Embryonic facial prominence (tissue), 1 donor: ENCODE measurements around the gene FBXL19.

ENCODE experiments used
- DNase-seq: peaks from one replicate; pipeline ENCODE4 v3.0.0-alpha.2; 2016; ENCODE audit errors: extremely low spot score

The FBXL19 gene

DNA sequence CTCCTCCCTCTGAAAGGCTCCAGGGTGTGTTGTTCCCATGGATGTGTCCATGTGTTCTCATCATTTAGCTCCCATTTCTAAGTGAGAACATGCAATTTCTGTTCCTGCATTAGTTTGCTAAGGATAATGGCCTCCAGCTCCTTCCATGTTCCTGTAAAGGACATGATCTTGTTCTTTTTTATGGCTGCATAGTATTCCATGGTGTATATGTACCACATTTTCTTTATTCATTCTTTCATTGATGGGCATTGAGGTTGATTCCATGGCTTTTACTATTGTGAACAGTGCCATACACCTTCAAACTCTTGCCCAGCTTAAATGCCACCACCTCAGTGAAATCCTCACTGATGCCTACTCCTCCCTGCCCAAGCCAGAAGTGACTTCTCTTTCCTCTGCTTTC is 21.0 kb downstream of the FBXL19 start:
- DNase-seq: no peak

GRCh38 chr16:30946671-30947540 is 23.5 kb downstream of the FBXL19 start:
- no peak for DNase-seq

GRCh38 chr16:30947541-30947858 is 24.1 kb downstream of the FBXL19 start:
- no peak for DNase-seq

- peak; percentile 99 for DNase-seq
Measured at GRCh38 chr16:30947859-30948666, 24.7 kb downstream of the FBXL19 start.

- peak; percentile 52 for DNase-seq
Measured at GRCh38 chr16:30948667-30949649, 25.6 kb downstream of the FBXL19 start, which contains the start of gene ORAI3. ORAI3 (plus strand) TSS chr16:30949068; CDS start chr16:30949290, 222 bp downstream.

GRCh38 chr16:30949650-30950515 is 26.5 kb downstream of the FBXL19 start:
- no peak for DNase-seq

- no peak for DNase-seq
Measured at GRCh38 chr16:30950516-30951065, 27.2 kb downstream of the FBXL19 start.

- DNase-seq: no peak
Measured at GRCh38 chr16:30951193-30951592, 27.8 kb downstream of the FBXL19 start.

- DNase-seq: no peak
Measured at GRCh38 chr16:30951750-30952149, 28.4 kb downstream of the FBXL19 start.

GRCh38 chr16:30953111-30953510 is 29.7 kb downstream of the FBXL19 start:
- no peak for DNase-seq

- DNase-seq: no peak
Measured at GRCh38 chr16:30953511-30954124, 30.2 kb downstream of the FBXL19 start.

- DNase-seq: no peak
Measured at GRCh38 chr16:30954993-30955392, 31.6 kb downstream of the FBXL19 start.

GRCh38 chr16:30956601-30957455 is 33.5 kb downstream of the FBXL19 start:
- peak; percentile 52 for DNase-seq

DNA sequence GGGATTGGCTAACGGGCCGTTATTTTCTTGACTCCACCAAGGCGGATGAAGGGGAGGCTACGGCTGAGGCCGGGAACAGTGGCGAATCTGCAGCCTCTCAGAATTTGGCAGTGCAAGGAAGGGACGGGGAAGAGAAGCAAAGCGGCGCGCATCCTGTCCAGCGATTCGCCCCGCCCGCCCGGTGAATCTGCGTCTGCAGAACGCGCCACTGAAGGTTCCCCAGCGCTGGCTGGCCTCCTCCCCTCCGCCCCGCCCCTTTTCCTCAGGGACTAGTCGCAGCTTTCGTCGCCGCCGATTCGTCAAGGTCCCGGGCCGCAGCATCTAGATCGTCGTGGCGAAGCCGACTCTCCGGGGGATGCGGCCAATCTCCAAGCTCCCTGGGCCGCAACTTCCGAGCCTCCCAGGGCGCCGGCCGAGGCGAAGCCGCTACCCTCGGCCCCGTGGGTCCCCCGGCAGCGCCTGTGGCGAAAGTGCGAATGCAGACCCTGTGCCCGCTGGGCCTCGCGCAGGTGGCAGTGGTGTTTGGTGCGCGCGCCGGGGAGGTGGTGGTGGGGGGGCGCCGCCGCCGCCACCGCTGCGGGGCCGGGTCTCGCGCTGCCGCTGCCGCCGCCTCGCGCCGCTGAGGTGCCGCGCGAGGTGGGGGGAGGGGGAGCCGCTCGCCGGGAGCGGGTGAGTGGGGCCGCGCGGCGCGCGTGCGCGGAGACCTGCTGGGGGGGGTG is 34.2 kb downstream of the FBXL19 start, which contains the start of gene SETD1A:
Gene SETD1A, plus strand, starts transcription at position 299 of the 719 bp plus-strand sequence. CDS start 978 bp downstream, outside the sequence.
- DNase-seq: peak; percentile 93

GRCh38 chr16:30958175-30959079 is 35.1 kb downstream of the FBXL19 start:
- DNase-seq: no peak

DNA sequence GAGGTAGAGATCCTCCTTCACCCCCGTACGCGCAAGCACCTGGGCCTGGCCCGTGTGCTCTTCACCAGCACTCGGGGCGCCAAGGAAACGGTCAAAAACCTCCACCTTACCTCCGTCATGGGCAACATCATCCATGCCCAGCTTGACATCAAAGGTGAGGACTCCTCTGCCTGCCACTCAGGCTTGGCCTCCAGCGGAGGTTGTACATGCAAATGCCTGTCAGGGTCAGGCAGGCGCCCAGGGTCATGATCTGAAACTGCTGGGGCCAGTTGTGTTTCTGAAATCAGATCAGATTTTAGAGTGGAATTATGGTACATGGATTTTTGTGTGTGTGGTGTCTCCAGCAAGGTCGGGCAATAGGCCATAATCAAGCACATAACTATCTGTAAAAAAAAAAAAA is 38.0 kb downstream of the FBXL19 start:
- no peak for DNase-seq

- DNase-seq: no peak
Measured at GRCh38 chr16:30963925-30964511, 40.6 kb downstream of the FBXL19 start.
